Gastrocnemius medialis (tissue), 4 donors: ENCODE data around the gene SLC16A1.

Source experiments
- POLR2A ChIP-seq, 2 donors: fragments of 450-650 bp; IDR thresholded peaks; one replicate each; pipeline ENCODE4 v1.6.1; 2017; ENCODE audit warnings: antibody characterized with exemption in 2 of 2, mild to moderate bottlenecking in 2 of 2, moderate library complexity in 2 of 2
- TF ChIP-seq, protein P1 (sequence below), 5 experiments: fragments of 450-650 bp in 3 of 5; fragments of 200-600 bp in 2 of 5; sonication (generic) in 2 of 5; IDR thresholded peaks in 4 of 5; conservative IDR thresholded peaks in 1 of 5; 1 replicate in 4 of 5; 2 replicates in 1 of 5; pipeline ENCODE4 v1.5.1; 2016 to 2019; ENCODE audit warnings: antibody characterized with exemption in 5 of 5, mild to moderate bottlenecking in 3 of 5, moderate library complexity in 3 of 5

DNA sequence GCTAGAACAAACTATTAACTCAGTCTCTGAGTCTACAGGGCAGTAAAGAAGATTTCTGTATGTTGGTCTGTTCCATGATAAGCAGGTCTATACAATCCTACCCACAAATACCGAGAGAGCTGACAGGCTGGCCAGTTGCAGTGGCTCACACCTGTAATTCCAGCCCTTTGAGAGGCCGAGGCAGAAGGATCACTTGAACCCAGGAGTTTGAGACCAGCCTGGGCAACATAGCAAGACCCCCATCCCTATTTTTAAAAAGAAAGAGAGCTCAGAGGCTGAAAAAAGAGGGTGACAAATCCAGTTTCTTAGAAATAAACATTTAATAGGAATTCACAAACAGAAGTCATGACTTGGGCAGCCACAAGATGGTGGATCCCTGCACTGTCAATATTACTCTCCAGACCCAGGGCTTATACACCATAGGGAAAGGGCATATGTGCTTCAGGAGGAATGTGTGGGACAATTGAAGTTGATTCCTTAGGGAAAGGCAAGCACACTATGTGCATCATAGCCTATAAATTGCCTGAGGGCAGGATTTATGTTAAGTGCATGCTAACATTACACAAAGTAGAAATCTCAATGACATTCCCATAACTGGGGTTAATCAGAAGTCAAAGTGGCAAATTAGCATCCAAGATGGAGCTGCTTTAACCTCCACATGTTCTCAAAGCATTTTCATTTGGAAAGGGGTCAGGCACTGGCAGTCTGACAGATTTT, 66.8 kb downstream of the SLC16A1 start:
- TF ChIP-seq, protein P1, sequence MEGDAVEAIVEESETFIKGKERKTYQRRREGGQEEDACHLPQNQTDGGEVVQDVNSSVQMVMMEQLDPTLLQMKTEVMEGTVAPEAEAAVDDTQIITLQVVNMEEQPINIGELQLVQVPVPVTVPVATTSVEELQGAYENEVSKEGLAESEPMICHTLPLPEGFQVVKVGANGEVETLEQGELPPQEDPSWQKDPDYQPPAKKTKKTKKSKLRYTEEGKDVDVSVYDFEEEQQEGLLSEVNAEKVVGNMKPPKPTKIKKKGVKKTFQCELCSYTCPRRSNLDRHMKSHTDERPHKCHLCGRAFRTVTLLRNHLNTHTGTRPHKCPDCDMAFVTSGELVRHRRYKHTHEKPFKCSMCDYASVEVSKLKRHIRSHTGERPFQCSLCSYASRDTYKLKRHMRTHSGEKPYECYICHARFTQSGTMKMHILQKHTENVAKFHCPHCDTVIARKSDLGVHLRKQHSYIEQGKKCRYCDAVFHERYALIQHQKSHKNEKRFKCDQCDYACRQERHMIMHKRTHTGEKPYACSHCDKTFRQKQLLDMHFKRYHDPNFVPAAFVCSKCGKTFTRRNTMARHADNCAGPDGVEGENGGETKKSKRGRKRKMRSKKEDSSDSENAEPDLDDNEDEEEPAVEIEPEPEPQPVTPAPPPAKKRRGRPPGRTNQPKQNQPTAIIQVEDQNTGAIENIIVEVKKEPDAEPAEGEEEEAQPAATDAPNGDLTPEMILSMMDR (IDR thresholded peaks at IDR 0.05 in 4 of 5, conservative IDR thresholded peaks at IDR 0.05 in 1 of 5), result no peak
- TF ChIP-seq POLR2A (IDR thresholded peaks at IDR 0.05), result no peak
